Common myeloid progenitor, CD34-positive (primary cell): ENCODE results near the gene COX6B2.

Experiments
- CTCF ChIA-PET: fragments of 350-600 bp; sonication (Branson Sonifier 250); formaldehyde crosslinking; loops from one replicate; lab custom pipeline; 2021; ENCODE audit warnings: antibody characterized with exemption; lab: Charles Lee
- POLR2A ChIA-PET: fragments of 350-600 bp; sonication (Branson Sonifier 250); formaldehyde crosslinking; loops from one replicate; lab custom pipeline; 2021; ENCODE audit warnings: antibody characterized with exemption; lab: Charles Lee
- DNase-seq, 3 donors: peaks; one replicate each; pipeline versions ENCODE4 v3.0.0 to v3.0.0-alpha.2; 2013
- H3K27ac ChIP-seq, 2 experiments: 1 replicate in 1 of 2; 2 replicates in 1 of 2; pipeline ENCODE4 v1.7.0; 2013; ENCODE audit warnings: inconsistent platforms in 2 of 2, low read length in 2 of 2, mild to moderate bottlenecking in 2 of 2, low read depth in 1 of 2, moderate library complexity in 1 of 2; ENCODE audit not compliant: severe bottlenecking in 2 of 2, insufficient read depth in 1 of 2, poor library complexity in 1 of 2
- H3K27me3 ChIP-seq, 5 experiments: replicated peaks in 2 of 5; 1 replicate in 3 of 5; 2 replicates in 2 of 5; pipeline versions ENCODE4 v1.6.1 to v1.7.0; 2013; ENCODE audit warnings: low read length in 4 of 5, mild to moderate bottlenecking in 2 of 5, moderate library complexity in 2 of 5, inconsistent platforms in 1 of 5; ENCODE audit not compliant: insufficient read depth in 5 of 5, control insufficient read depth in 4 of 5
- H3K36me3 ChIP-seq, 4 experiments: 1 replicate in 2 of 4; 2 replicates in 2 of 4; pipeline versions ENCODE4 v1.6.1 to v1.7.0; 2013; ENCODE audit warnings: low read length in 3 of 4, control low read depth in 1 of 4, mild to moderate bottlenecking in 1 of 4; ENCODE audit not compliant: control insufficient read depth in 4 of 4, insufficient read depth in 4 of 4
- H3K4me1 ChIP-seq, 4 experiments: 1 replicate in 3 of 4; 2 replicates in 1 of 4; pipeline versions ENCODE4 v1.6.1 to v1.7.1; 2013; ENCODE audit warnings: low read length in 3 of 4, mild to moderate bottlenecking in 3 of 4, control low read depth in 1 of 4, inconsistent platforms in 1 of 4, moderate library complexity in 1 of 4; ENCODE audit not compliant: control insufficient read depth in 4 of 4, insufficient read depth in 4 of 4; ENCODE audit errors: control extremely low read depth in 1 of 4
- H3K4me3 ChIP-seq, 7 experiments: 1 replicate in 4 of 7; 2 replicates in 3 of 7; pipeline versions ENCODE4 v1.5.1 to v1.7.0; 2013; ENCODE audit warnings: mild to moderate bottlenecking in 7 of 7, low read length in 6 of 7, moderate library complexity in 6 of 7, inconsistent platforms in 2 of 7, low read depth in 2 of 7, control low read depth in 1 of 7; ENCODE audit not compliant: insufficient read depth in 4 of 7, control insufficient read depth in 1 of 7; ENCODE audit errors: extremely low read depth in 1 of 7
- H3K9me3 ChIP-seq, 5 experiments: 1 replicate in 4 of 5; 2 replicates in 1 of 5; pipeline versions ENCODE4 v1.6.1 to v1.7.1; 2013; ENCODE audit warnings: low read length in 4 of 5, mild to moderate bottlenecking in 2 of 5, inconsistent platforms in 1 of 5, low read depth in 1 of 5, moderate library complexity in 1 of 5; ENCODE audit not compliant: control insufficient read depth in 4 of 5, insufficient read depth in 2 of 5; ENCODE audit errors: control extremely low read depth in 1 of 5
- WGBS: methylation state at CpG from one replicate; pipeline ENCODE4 v1.1.5; 2013; ENCODE audit not compliant: insufficient coverage; 5-methylcytosine and 5-hydroxymethylcytosine counted together

COX6B2 gene

GRCh38 chr19:55304279-55304978, 50.1 kb downstream of the COX6B2 start:
- Histone ChIP-seq H3K27ac (no peak overlapping the region), H3K9me3 (no peaks in the 10 kb centered on the region), H3K4me3 (no peak overlapping the region), H3K27me3 (no peaks in the 10 kb centered on the region), H3K4me1 (peaks cover 0 to 18% (median 11%) of the 10 kb centered on the region in 4 experiments), H3K36me3 (peaks cover 0 to 16% (median 6%) of the 10 kb centered on the region in 4 experiments)
- ChIA-PET POLR2A (no interaction called here), CTCF (interaction anchor here (4.2 kb wide), 2 partner anchors 12 to 79 kb away, joined by 30 to 37 read pairs; partner anchors contain the start of gene TMEM238)
- 98% methylated on average over 32 of the region's 39 CpGs for WGBS
- DNase-seq: peak in 2 of 3 donors; percentile 49 to 59

GRCh38 chr19:55303477-55303876, 51.0 kb downstream of the COX6B2 start:
- ChIA-PET POLR2A (interaction anchor here (0.9 kb wide), 1 partner anchor 36 kb away, joined by 4 read pairs; no protein-coding TSS in a partner anchor), CTCF (interaction anchor here (0.6 to 4.2 kb wide), 9 partner anchors 11 to 85 kb away, joined by 3 to 37 read pairs (median 6); partner anchors contain the start of genes KMT5C, PPP6R1, TMEM150B and TMEM238)
- no peaks in the 10 kb centered on the region for H3K9me3 ChIP-seq
- no peaks in the 10 kb centered on the region for H3K27me3 ChIP-seq
- 97% methylated on average over 11 of the region's 11 CpGs for WGBS
- peaks cover 0 to 9% (median 4%) of the 10 kb centered on the region in 4 experiments for H3K36me3 ChIP-seq
- DNase-seq: no peak
- H3K4me1 ChIP-seq: peaks cover 0 to 18% (median 11%) of the 10 kb centered on the region in 4 experiments
- H3K27ac ChIP-seq: no peak overlapping the region
- H3K4me3 ChIP-seq: no peak overlapping the region

GRCh38 chr19:55302318-55302703, 52.2 kb downstream of the COX6B2 start:
- POLR2A ChIA-PET: interaction anchor here (0.9 to 2.4 kb wide), 3 partner anchors 11 to 115 kb away, joined by 3 to 7 read pairs (median 4); partner anchors contain the start of gene KMT5C
- H3K36me3 ChIP-seq: peaks cover 0 to 9% (median 4%) of the 10 kb centered on the region in 4 experiments
- H3K4me3 ChIP-seq: peak overlapping the region; percentile 37 to 88 (median 69)
- 91% methylated on average over 8 of the region's 12 CpGs for WGBS
- DNase-seq: no peak
- peak overlapping the region; percentile 30 to 77 for H3K27ac ChIP-seq
- peaks cover 0 to 20% (median 12%) of the 10 kb centered on the region in 4 experiments for H3K4me1 ChIP-seq
- H3K27me3 ChIP-seq: no peaks in the 10 kb centered on the region
- CTCF ChIA-PET: interaction anchor here (0.7 to 4.2 kb wide), 21 partner anchors 9 to 202 kb away, joined by 3 to 37 read pairs (median 5); partner anchors contain the start of genes KMT5C, TMEM150B and TMEM238
- no peaks in the 10 kb centered on the region for H3K9me3 ChIP-seq

- H3K9me3 ChIP-seq: no peaks in the 10 kb centered on the region
- 2% methylated on average over 30 of the region's 42 CpGs for WGBS
- H3K4me1 ChIP-seq: peaks cover 0 to 20% (median 13%) of the 10 kb centered on the region in 4 experiments
- peak; percentile 84 to 93 (median 91) for DNase-seq
- H3K27me3 ChIP-seq: no peaks in the 10 kb centered on the region
- peaks cover 0 to 8% (median 4%) of the 10 kb centered on the region in 4 experiments for H3K36me3 ChIP-seq
- ChIA-PET CTCF (interaction anchor here (0.6 to 4.2 kb wide), 32 partner anchors 8 to 305 kb away, joined by 3 to 37 read pairs (median 4); partner anchors contain the start of genes HSPBP1, KMT5C and TMEM238), POLR2A (interaction anchor here (0.6 to 2.4 kb wide), 7 partner anchors 12 to 122 kb away, joined by 3 to 7 read pairs (median 3); partner anchors contain the start of gene KMT5C)
- H3K27ac ChIP-seq: peak overlapping the region; percentile 30 to 77
- peak overlapping the region; percentile 37 to 88 (median 69) for H3K4me3 ChIP-seq
Measured at GRCh38 chr19:55301459-55302317, 52.8 kb downstream of the COX6B2 start.

GRCh38 chr19:55300886-55301458, 53.5 kb downstream of the COX6B2 start:
- Histone ChIP-seq H3K4me1 (peaks cover 0 to 20% (median 13%) of the 10 kb centered on the region in 4 experiments), H3K36me3 (peaks cover 0 to 2% (median under 1%) of the 10 kb centered on the region in 4 experiments), H3K9me3 (no peaks in the 10 kb centered on the region), H3K27ac (no peak overlapping the region), H3K27me3 (no peaks in the 10 kb centered on the region), H3K4me3 (peak overlapping the region in 3 of 7 experiments; percentile 69 to 88 (median 71))
- no peak for DNase-seq
- 92% methylated on average over 13 of the region's 15 CpGs for WGBS
- ChIA-PET CTCF (interaction anchor here (0.6 to 4.2 kb wide), 26 partner anchors 8 to 306 kb away, joined by 3 to 37 read pairs (median 4); partner anchors contain the start of genes HSPBP1, KMT5C and TMEM238), POLR2A (interaction anchor here (0.6 to 2.4 kb wide), 6 partner anchors 17 to 122 kb away, joined by 3 to 7 read pairs (median 3); partner anchors contain the start of gene KMT5C)

- DNase-seq: no peak
- Histone ChIP-seq H3K27ac (no peak overlapping the region), H3K4me3 (no peak overlapping the region), H3K9me3 (no peaks in the 10 kb centered on the region), H3K4me1 (peaks cover 0 to 17% (median 13%) of the 10 kb centered on the region in 4 experiments), H3K27me3 (no peaks in the 10 kb centered on the region), H3K36me3 (no peaks in the 10 kb centered on the region)
- 97% methylated on average over 10 of the region's 10 CpGs for WGBS
- ChIA-PET CTCF (interaction anchor here (2.1 to 4.2 kb wide), 5 partner anchors 7 to 118 kb away, joined by 13 to 37 read pairs (median 30); partner anchors contain the start of genes KMT5C and TMEM238), POLR2A (no interaction called here)
Measured at GRCh38 chr19:55299991-55300390, 54.5 kb downstream of the COX6B2 start.
